Retinal pigment epithelial cell (primary cell): ENCODE data around the gene UNC13C.

ENCODE experiments used
- DNase-seq: peaks from one replicate; pipeline ENCODE4 v3.0.0-alpha.2; 2010; ENCODE audit warnings: low read depth
- H3K4me3 ChIP-seq: 2 replicates; pipeline ENCODE4 v1.5.1; 2011; ENCODE audit warnings: mild to moderate bottlenecking, low read length, control low read depth, moderate library complexity
- TF ChIP-seq, protein P1 (sequence below): conservative IDR thresholded peaks from 2 replicates; pipeline ENCODE4 v1.5.1; 2011; ENCODE audit warnings: low read depth, low read length, control low read depth, inconsistent platforms

UNC13C gene

DNA sequence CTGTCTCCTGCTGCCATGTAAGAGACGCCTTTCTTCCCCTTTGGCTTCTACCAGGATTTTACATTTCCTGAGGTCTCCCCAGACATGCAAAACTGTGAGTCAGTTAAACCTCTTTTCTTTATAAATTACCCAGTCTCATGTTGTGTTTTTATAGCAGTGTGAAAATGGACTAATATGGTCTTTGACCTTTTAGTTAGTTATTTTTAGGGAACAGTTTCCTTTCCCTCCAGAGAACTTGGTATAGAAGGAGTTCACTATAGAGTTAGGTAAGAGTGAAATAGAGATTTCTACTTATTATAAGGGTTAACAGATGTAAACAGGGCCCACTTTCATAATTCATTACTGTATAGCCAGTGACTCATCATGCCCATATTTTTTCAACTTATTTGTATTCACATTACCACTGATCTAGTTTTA is 170.9 kb downstream of the UNC13C start:
- TF ChIP-seq, protein P1, sequence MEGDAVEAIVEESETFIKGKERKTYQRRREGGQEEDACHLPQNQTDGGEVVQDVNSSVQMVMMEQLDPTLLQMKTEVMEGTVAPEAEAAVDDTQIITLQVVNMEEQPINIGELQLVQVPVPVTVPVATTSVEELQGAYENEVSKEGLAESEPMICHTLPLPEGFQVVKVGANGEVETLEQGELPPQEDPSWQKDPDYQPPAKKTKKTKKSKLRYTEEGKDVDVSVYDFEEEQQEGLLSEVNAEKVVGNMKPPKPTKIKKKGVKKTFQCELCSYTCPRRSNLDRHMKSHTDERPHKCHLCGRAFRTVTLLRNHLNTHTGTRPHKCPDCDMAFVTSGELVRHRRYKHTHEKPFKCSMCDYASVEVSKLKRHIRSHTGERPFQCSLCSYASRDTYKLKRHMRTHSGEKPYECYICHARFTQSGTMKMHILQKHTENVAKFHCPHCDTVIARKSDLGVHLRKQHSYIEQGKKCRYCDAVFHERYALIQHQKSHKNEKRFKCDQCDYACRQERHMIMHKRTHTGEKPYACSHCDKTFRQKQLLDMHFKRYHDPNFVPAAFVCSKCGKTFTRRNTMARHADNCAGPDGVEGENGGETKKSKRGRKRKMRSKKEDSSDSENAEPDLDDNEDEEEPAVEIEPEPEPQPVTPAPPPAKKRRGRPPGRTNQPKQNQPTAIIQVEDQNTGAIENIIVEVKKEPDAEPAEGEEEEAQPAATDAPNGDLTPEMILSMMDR, result no peak
- H3K4me3 ChIP-seq, result no peak overlapping the region
- DNase-seq, result no peak

DNA sequence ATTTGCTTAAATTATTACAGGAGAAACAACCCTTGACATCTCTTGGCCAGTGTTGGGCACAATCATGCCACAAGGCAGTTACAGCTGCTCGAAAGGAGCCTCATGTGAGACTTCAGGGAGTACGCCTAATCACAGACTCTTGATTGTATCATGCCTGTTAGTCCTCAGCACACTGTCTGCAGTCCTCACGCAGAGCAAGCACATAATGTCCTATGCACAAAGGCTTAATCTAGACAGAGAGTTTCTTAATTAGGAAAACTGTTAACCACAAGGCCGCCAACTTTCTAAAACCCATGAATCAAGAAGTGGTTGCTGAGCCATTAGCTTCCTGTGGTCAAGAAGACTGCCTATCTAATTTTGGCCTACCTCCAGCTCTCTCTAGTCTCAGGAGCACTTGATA is 172.0 kb downstream of the UNC13C start:
- H3K4me3 ChIP-seq, result no peak overlapping the region
- no peak for DNase-seq
- TF ChIP-seq, protein P1, result no peak

DNA sequence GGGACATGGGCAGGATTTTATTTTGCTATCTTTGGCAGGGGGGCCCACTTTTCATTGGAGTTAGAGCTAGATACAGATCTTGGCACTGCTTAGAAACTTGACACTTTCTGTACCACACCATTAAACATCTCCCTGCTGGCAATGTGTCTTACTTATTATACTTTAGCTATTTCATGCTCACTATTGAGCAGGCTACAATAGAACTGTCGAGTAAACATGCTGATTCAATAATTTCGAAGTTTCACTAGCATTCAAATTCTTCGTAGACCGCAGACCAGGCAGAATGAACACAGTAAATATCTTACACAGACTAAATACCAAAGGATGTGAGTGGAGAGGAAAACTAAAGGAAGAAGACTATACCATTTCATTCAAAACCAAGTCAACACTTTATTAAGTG is 180.8 kb downstream of the UNC13C start:
- TF ChIP-seq, protein P1, result no peak
- no peak overlapping the region for H3K4me3 ChIP-seq
- no peak for DNase-seq

- H3K4me3 ChIP-seq, result no peak overlapping the region
- TF ChIP-seq, protein P1, result no peak
- DNase-seq, result no peak
Observed at GRCh38 chr15:54187325-54187724, 209.1 kb downstream of the UNC13C start.

DNA sequence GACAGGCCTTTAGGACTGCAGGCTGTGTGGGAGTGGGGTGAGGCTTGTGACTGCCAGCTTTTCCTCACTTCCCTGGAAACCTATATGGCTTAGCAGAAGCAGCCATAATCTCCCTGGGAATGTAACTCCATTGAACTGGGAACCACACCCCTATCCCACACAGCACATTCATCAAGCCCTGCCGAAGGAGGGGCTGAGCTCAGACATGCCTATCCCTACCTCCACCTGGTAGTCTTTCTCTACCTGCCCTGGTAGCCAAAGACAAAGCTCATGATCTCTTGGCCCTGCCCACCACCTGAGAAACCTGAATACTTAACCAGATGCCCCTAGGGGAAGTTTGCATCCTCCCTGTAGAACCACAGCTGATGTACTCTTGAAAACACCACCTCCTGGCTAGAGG is 219.8 kb downstream of the UNC13C start:
- peak; percentile 2 for DNase-seq
- TF ChIP-seq, protein P1, result no peak
- H3K4me3 ChIP-seq, result no peak overlapping the region

DNA sequence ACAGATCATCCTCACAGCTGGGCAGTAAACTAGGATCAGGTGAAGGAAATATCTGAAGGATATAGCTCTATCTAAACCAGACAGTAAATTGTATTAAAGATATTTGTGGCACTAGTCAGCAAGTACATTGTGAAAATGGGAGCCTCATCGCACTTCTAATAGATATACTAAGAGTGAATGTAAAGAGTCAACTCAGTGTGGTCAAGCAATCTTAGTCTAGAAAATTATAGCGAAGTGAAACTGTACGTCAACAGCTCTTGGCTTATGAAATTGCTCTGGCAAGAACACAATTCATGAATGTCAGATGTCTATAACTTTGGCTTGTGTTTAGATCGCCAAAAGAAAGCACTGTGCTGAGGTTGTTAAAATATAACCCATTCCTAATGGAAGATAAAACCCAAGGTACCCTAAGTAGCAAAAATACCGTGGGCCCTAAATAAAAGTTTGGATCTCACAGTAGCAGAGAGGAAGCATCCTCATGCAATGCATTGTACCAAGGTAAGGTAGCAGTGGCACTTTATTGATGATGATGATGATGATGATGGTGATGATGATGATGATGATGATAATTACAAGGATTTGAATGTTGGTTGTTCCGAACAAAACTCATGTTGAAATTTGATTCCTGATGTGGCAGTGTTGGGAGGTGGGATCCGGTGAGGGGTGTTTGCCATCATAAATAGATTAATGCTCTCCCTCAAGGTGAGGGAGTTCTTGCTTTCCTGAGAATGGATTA is 228.5 kb downstream of the UNC13C start:
- DNase-seq, result no peak
- TF ChIP-seq, protein P1, result no peak
- no peak overlapping the region for H3K4me3 ChIP-seq

DNA sequence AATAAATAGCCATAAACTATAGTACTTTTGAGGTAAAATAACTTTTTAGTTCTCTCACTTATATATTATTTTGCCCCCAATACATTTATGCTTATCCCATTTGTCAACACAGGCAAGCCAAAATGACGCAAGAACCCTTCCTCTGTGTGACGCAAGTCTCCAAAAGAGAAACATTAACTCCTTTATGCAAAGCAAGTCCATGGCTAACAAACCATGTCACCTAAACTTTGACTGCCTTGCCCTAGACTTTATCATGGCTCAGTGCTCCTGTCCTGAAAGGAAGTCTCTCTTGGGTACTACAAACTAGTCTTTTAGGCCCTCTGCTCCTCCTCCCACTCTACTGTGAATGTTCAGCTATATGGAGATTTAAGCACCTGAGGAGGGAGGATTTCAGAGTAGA is 230.5 kb downstream of the UNC13C start:
- no peak for DNase-seq
- no peak overlapping the region for H3K4me3 ChIP-seq
- TF ChIP-seq, protein P1, result no peak
